ENCODE data around the gene OR5A2. TPM values are rescaled to one million over a fixed set of nuclear protein-coding genes. Genes with fewer than 3 reads are reported as not detected.
"Not testable (repeated sequence)": the region's sequence is repeated elsewhere in the genome, so short reads cannot be mapped to it uniquely, and the experiment has no call there.

The OR5A2 gene
- total RNA-seq, 1 experiment from 2014 or later, result not detected

GRCh38 chr11:59401262-59401552, 25.0 kb downstream of the OR5A2 start:
- no peak for DNase-seq (ENCODE audit: low spot score)
- in situ Hi-C loops (cut with HindIII; ENCODE audit: low sequenced_read_pairs), result no loop called here

- DNase-seq (ENCODE audit: low spot score), result no peak
- in situ Hi-C loops (cut with HindIII; ENCODE audit: low sequenced_read_pairs), result no loop called here
Measured at GRCh38 chr11:59400461-59401261, 25.6 kb downstream of the OR5A2 start.

GRCh38 chr11:59394186-59394585, 32.0 kb downstream of the OR5A2 start:
- in situ Hi-C loops (cut with HindIII; ENCODE audit: low sequenced_read_pairs), result no loop called here
- no peak for DNase-seq (ENCODE audit: low spot score)

GRCh38 chr11:59380263-59381059, 45.8 kb downstream of the OR5A2 start:
- in situ Hi-C loops (cut with HindIII; ENCODE audit: low sequenced_read_pairs), result no loop called here
- DNase-seq (ENCODE audit: low spot score), result no peak

GRCh38 chr11:59372324-59372723, 53.9 kb downstream of the OR5A2 start:
- in situ Hi-C loops (cut with HindIII; ENCODE audit: low sequenced_read_pairs); DNase-seq (ENCODE audit: low spot score): not testable (repeated sequence)

GRCh38 chr11:59368238-59369022, 57.8 kb downstream of the OR5A2 start:
- in situ Hi-C loops (cut with HindIII; ENCODE audit: low sequenced_read_pairs), result no loop called here
- no peak for DNase-seq (ENCODE audit: low spot score)

Other genes starting within 250 kb of the OR5A2 start
- gene MPEG1, start 213.5 kb downstream of the OR5A2 start, total RNA-seq (2014; rRNA removed; shearing (Covaris generic)), result not detected in 2 replicates
- gene OR5AN1, start 67.5 kb downstream of the OR5A2 start, total RNA-seq (2014; rRNA removed; shearing (Covaris generic)), result not detected in 2 replicates
- not detected in 2 replicates for gene OR5A1, start 10.1 kb upstream of the OR5A2 start, total RNA-seq (2014; rRNA removed; shearing (Covaris generic))
- gene OR4D6, start 30.5 kb upstream of the OR5A2 start, total RNA-seq (2014; rRNA removed; shearing (Covaris generic)), result not detected in 2 replicates
- gene OR4D10, start 46.9 kb upstream of the OR5A2 start, total RNA-seq (2014; rRNA removed; shearing (Covaris generic)), result not detected in 2 replicates
- gene OR4D11, start 77.2 kb upstream of the OR5A2 start, total RNA-seq (2014; rRNA removed; shearing (Covaris generic)), result not detected in 2 replicates
- not detected in 2 replicates for gene OR4D9, start 85.1 kb upstream of the OR5A2 start, total RNA-seq (2014; rRNA removed; shearing (Covaris generic))
- gene OSBP, start 189.4 kb upstream of the OR5A2 start, total RNA-seq (2014; rRNA removed; shearing (Covaris generic)), result 66.3 and 74.1 TPM in 2 replicates
- gene PATL1, start 242.6 kb upstream of the OR5A2 start, total RNA-seq (2014; rRNA removed; shearing (Covaris generic)), result 11.7 and 23.1 TPM in 2 replicates

Measured in G401 (cell line).